Body of pancreas (tissue), 4 donors: ENCODE measurements around the gene SLC7A4. TPM values are rescaled to one million over a fixed set of nuclear protein-coding genes. Genes with fewer than 3 reads are reported as not detected.
"Not testable (repeated sequence)": the region's sequence is repeated elsewhere in the genome, so short reads cannot be mapped to it uniquely, and the experiment has no call there.

Experiments
- ATAC-seq: fragments of 150-250 bp; one replicate; pipeline ENCODE4 v1.9.1; 2016
- DNase-seq, 4 donors: peaks; one replicate each; pipeline ENCODE4 v3.0.0-alpha.2; 2019
- H3K27ac ChIP-seq, 4 donors: fragments of 200-600 bp; sonication (generic); 1 replicate in 3 of 4; 2 replicates in 1 of 4; pipeline versions ENCODE4 v1.5.1 to v1.6.1; 2016 to 2019; ENCODE audit warnings: mild to moderate bottlenecking in 1 of 4, mixed read lengths in 1 of 4, moderate library complexity in 1 of 4
- H3K27me3 ChIP-seq, 2 donors: fragments of 200-600 bp; sonication (generic); one replicate each; pipeline ENCODE4 v1.6.0; 2016; ENCODE audit warnings: mild to moderate bottlenecking in 1 of 2
- H3K36me3 ChIP-seq, 2 donors: fragments of 200-600 bp; sonication (generic); replicated peaks in 1 of 2; 2 replicates each; pipeline ENCODE4 v1.5.1; 2016; ENCODE audit warnings: low read depth in 2 of 2; ENCODE audit not compliant: insufficient read depth in 1 of 2
- H3K4me1 ChIP-seq: fragments of 200-600 bp; sonication (generic); one replicate; pipeline ENCODE4 v1.6.0; 2016
- H3K4me3 ChIP-seq, 2 donors: fragments of 200-600 bp; sonication (generic); 1 replicate in 1 of 2; 2 replicates in 1 of 2; pipeline ENCODE4 v1.5.1; 2016 to 2019
- H3K9me3 ChIP-seq, 3 donors: fragments of 200-600 bp; sonication (generic); 1 replicate in 2 of 3; 2 replicates in 1 of 3; pipeline ENCODE4 v1.5.1; 2016
- POLR2A ChIP-seq, 3 donors: fragments of 450-650 bp; IDR thresholded peaks; one replicate each; pipeline ENCODE4 v1.6.1; 2016; ENCODE audit warnings: antibody characterized with exemption in 3 of 3, mild to moderate bottlenecking in 2 of 3
- WGBS, 2 donors: methylation state at CpG; one replicate each; pipeline ENCODE4 v1.1.5; 2017; 5-methylcytosine and 5-hydroxymethylcytosine counted together
- intact Hi-C: fragments of 100-400 bp; cut with DNase I; formaldehyde crosslinking; loops from one replicate; pipeline ENCODE4 v1.15.1; 2023
- total RNA-seq, 2 donors: library from RNA; depleted of rRNA; stranded (reverse); fragments of >200 nt; gene quantifications; one replicate each; pipeline ENCODE4 v1.1.0, GENCODE V29; 2016
- TF ChIP-seq, protein P1 (sequence below), 7 experiments: fragments of 450-650 bp in 4 of 7; fragments of 200-600 bp in 3 of 7; sonication (generic) in 3 of 7; IDR thresholded peaks; one replicate each; pipeline ENCODE4 v1.5.1; 2016 to 2019; ENCODE audit warnings: antibody characterized with exemption in 7 of 7

The SLC7A4 gene
- total RNA-seq, 2 donors from 2014 or later = 1.3 to 1.8 TPM

GRCh38 chr22:21052715-21053459 lies 20.5 kb upstream of the SLC7A4 start:
- H3K27ac ChIP-seq = no peak overlapping the region
- H3K4me3 ChIP-seq = no peak overlapping the region
- TF ChIP-seq, protein P1, sequence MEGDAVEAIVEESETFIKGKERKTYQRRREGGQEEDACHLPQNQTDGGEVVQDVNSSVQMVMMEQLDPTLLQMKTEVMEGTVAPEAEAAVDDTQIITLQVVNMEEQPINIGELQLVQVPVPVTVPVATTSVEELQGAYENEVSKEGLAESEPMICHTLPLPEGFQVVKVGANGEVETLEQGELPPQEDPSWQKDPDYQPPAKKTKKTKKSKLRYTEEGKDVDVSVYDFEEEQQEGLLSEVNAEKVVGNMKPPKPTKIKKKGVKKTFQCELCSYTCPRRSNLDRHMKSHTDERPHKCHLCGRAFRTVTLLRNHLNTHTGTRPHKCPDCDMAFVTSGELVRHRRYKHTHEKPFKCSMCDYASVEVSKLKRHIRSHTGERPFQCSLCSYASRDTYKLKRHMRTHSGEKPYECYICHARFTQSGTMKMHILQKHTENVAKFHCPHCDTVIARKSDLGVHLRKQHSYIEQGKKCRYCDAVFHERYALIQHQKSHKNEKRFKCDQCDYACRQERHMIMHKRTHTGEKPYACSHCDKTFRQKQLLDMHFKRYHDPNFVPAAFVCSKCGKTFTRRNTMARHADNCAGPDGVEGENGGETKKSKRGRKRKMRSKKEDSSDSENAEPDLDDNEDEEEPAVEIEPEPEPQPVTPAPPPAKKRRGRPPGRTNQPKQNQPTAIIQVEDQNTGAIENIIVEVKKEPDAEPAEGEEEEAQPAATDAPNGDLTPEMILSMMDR (IDR thresholded peaks at IDR 0.05) = no peak
- no peak for TF ChIP-seq POLR2A (IDR thresholded peaks at IDR 0.05)
- H3K36me3 ChIP-seq = no peaks in the 10 kb centered on the region
- no peaks in the 10 kb centered on the region for H3K27me3 ChIP-seq
- ATAC-seq (no peak), DNase-seq (no peak)
- WGBS, 2 donors = 65 to 68% methylated on average over 7 to 8 of the region's 8 CpGs
- intact Hi-C loops = no loop called here
- no peaks in the 10 kb centered on the region for H3K4me1 ChIP-seq
- no peaks in the 10 kb centered on the region for H3K9me3 ChIP-seq

DNA sequence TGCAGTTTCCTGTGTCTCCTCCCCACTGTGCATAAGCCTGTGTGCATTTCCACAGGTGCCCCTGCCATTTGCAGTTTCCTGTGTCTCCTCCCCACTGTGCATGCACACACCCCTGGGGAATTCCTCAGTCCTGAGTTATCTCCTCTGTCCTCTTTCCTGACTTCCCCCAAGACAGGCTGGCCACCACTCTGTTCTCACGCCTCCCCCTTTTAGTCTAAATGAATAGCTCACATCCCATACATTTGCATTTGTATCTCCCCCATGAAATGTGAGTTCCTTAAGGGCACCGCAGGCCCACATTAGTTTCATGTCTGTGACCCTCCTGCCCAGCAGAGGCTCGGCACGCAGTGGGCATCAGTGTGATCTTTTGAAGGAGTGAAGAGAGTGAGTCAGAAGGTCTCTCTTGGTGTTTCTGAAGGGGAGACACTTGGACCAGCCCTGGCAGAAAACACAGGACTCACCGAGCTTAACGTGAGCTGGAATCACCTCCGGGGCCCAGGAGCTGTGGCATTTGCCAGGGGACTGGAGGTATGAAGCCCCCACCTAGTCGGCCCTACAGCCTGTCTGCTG lies 19.6 kb upstream of the SLC7A4 start:
- H3K27me3 ChIP-seq = no peaks in the 10 kb centered on the region
- DNase-seq (no peak), ATAC-seq (no peak)
- 59 to 68% methylated on average over 6 to 8 of the region's 8 CpGs for WGBS, 2 donors
- no peaks in the 10 kb centered on the region for H3K4me1 ChIP-seq
- H3K27ac ChIP-seq = no peak overlapping the region
- no peak for TF ChIP-seq POLR2A (IDR thresholded peaks at IDR 0.05)
- TF ChIP-seq, protein P1 (IDR thresholded peaks at IDR 0.05) = no peak
- no peak overlapping the region for H3K4me3 ChIP-seq
- H3K9me3 ChIP-seq = no peaks in the 10 kb centered on the region
- intact Hi-C loops = no loop called here
- no peaks in the 10 kb centered on the region for H3K36me3 ChIP-seq

DNA sequence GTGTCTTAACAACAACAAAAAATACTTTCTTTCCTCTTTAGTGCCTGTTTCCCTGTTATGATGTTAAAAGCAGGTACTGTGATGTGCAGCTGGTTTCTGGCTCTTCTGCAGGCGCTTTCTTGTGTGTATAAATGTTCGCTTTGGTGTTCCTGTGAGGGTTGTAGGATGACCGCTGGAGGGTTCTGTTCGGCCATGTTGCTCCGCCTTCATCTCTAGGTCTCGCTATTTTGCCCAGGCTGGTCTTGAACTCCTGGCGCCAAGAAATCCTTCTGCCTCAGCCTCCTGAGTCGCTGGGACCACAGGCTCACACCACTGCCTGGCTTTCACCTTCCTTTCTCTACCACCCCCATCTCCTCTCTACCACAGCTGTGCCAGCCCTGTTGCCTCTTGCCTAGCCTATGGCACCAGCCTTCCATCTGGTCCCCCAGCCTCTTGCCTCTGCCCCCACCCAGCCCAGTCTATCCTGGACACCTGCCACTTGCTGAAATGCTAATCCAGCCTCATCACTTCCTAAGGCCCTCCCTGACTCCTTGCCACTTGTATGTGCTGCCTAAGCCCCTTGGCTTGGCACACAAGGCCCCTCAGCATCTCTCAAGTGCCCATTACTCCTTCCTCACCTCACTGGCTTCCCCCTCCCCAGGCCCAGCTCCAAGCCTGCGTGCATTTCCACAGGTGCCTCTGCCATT lies 18.9 kb upstream of the SLC7A4 start:
- DNase-seq = no peak
- WGBS, 2 donors = 72 to 78% methylated on average over 9 of the region's 9 CpGs

DNA sequence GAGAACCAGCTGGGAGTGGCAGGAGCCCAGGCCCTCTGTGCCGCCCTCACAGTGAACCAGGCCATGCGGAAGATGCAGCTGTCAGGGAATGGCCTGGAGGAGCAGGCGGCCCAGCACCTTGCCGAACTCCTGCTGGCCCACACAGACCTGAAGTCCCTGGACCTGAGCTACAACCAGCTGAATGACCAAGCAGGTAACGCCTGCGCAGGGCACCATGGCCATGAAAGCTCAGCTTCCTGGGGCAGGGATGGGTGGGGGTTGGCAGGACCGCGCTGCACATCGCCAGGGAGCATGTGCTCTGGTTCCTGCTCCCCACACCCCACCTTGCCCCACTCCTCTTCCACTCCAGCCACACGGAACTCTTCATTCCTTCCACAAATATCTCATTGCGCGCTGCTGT lies 16.6 kb upstream of the SLC7A4 start:
- not testable (repeated sequence) for DNase-seq
- 81% methylated on average over 3 of the region's 12 CpGs; no CpG with 5 or more reads in 1 of the 2 donors for WGBS, 2 donors

More for the DNA sequence above, 18.9 kb upstream of the SLC7A4 start:
- TF ChIP-seq, protein P1 (IDR thresholded peaks at IDR 0.05) = no peak
- TF ChIP-seq POLR2A (IDR thresholded peaks at IDR 0.05) = no peak
- no peak for ATAC-seq
- intact Hi-C loops = no loop called here
- no peak overlapping the region for H3K4me3 ChIP-seq
- H3K27me3 ChIP-seq = no peaks in the 10 kb centered on the region
- no peaks in the 10 kb centered on the region for H3K9me3 ChIP-seq
- no peak overlapping the region for H3K27ac ChIP-seq
- H3K36me3 ChIP-seq = no peaks in the 10 kb centered on the region
- no peaks in the 10 kb centered on the region for H3K4me1 ChIP-seq

DNA sequence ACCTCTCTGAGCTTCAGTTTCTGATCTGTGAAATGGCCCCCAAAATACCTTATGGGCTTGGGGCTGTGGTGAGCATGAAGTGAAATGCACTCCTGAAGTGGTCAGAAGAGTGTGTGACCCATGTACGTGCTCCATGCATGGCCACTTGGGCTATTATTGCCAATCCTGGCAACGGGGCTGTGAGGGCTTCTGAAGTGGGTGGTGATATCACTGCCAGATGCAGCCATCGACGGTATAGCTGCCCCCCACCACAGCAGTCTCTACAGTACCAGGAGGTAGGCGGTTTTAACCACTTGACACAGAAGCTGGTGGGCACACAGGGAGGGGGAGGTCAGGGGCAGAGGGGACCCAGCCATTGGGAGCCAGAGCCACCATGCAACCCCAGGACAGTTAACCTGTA lies 16.1 kb upstream of the SLC7A4 start:
- WGBS, 2 donors = 64 to 82% methylated on average over 3 to 5 of the region's 5 CpGs
- H3K27me3 ChIP-seq, H3K27ac ChIP-seq, H3K9me3 ChIP-seq, intact Hi-C loops, DNase-seq, ATAC-seq, H3K4me3 ChIP-seq, H3K36me3 ChIP-seq: not testable (repeated sequence)
- peaks cover 18% of the 10 kb centered on the region for H3K4me1 ChIP-seq

More for the DNA sequence above, 16.6 kb upstream of the SLC7A4 start:
- H3K36me3 ChIP-seq, H3K27ac ChIP-seq, ATAC-seq, intact Hi-C loops, H3K9me3 ChIP-seq, H3K4me3 ChIP-seq, H3K27me3 ChIP-seq: not testable (repeated sequence)
- H3K4me1 ChIP-seq = peaks cover 18% of the 10 kb centered on the region
